HG02642 (cell line): ENCODE measurements around the gene AGPAT2.

Experiments used
- ATAC-seq: cut with Tn5 transposase; IDR thresholded peaks from one replicate; pipeline ENCODE4 v1.9.1; 2021; ENCODE audit warnings: mild to moderate bottlenecking; ENCODE audit not compliant: unreplicated experiment, poor library complexity

The AGPAT2 gene

DNA sequence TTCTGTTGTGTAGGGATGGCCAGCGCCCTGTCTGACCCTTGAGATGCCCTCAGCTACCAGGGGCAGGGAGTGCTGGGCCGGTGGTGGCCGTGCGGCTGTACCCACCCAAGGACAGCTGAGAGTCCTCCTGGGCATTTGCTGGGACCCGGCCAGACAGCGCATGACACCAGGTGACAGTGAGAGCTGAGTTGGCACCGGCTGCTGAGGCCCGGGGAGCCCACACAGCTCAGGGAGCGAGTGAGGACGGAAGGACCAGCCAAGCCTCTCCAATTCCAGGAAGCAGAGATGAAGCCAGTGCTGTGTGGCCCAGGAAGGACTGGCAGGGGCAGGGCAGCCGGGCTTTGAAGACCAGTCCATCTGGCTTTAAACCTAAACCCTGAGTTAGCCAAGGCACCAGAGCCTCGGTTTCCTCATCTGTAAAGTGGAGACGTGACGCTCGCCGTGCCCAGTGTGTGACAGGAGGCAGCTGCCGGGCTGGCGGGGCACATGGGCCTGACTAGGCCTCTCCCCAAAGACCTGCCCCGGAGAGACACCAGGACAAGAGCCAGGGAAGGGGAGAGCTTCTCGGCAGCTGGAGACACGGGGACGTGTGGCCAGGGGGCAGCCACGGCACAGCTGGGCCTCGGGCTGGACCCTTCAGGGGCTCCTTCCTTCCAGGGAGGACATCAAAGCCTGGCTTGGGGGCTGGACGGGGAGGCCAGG is 3.0 kb upstream of the AGPAT2 start:
- no peak for ATAC-seq

DNA sequence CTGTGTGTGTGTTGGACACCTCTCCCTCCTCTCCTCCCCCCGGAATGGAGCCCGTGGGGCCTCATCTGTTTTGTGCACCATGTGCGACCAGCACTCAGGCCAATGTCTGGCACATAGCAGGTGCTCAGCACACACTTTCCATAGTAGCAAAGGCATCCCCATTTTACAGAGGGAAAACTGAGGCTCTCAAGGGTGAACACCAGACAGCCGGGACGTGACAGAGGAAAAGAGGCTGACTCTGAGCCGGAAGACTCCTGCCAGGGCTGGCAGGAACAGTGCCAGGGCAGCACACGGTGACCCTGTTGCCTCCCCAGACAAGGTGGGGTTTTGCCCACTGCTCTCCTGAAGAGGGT is 1.8 kb upstream of the AGPAT2 start:
- ATAC-seq = no peak

DNA sequence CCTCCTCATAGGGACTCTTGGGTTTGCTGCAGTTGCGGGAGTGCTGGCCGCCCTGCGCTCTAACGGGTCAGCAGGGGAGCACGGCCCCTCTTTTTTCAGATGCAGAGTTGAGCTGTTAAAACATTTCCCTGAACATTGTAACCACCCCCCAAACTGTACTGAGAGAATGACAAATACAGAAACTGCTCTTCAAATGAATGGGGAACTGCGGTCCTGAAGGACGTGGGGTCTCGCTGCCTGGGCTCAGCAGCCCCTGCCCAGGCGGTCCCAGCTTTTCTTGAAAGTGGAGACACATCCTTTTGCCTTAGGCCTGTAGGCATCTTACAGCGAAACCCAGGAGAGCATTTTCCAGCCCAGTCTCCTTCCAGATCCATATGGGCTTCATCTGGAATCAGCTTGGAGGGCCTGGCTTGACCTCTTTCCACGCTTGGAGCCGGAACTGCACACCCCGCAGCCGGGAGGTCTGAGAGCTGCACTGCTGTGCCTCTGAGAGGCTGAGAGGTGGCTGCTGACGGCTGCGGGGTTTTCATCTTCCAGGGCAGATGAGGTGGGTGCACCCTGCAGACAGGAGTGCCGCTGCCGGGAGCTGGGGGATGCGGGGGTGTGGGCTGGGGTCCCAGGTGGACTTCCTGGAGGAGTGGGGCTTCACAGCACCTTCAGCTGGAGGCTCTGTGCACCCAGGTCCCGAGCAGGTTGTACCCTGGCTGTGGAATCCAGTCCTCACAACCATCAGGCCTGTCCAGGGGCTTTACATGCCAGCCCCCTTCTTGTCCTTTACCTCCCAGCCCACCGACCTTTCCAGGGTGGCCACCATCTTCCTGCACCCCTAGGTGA is 1.2 kb upstream of the AGPAT2 start:
- ATAC-seq = no peak

GRCh38 chr9:136687721-136688223 is 515 bp upstream of the AGPAT2 start:
- ATAC-seq = peak; percentile 2

DNA sequence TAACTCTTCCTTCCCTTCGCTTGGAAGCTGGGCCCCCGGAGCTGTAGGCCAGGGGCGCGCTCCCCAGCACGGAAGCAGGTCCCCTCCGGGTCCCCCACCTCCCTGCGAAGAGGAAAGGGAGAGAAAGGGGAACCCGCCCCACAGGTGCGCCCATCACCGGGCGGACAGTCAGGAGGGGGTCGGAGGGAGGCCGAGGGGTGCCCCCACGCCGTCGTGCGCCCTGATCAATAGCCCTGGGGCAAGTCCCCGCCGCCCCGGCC is 793 bp downstream of the AGPAT2 start:
- peak; percentile 6 for ATAC-seq

DNA sequence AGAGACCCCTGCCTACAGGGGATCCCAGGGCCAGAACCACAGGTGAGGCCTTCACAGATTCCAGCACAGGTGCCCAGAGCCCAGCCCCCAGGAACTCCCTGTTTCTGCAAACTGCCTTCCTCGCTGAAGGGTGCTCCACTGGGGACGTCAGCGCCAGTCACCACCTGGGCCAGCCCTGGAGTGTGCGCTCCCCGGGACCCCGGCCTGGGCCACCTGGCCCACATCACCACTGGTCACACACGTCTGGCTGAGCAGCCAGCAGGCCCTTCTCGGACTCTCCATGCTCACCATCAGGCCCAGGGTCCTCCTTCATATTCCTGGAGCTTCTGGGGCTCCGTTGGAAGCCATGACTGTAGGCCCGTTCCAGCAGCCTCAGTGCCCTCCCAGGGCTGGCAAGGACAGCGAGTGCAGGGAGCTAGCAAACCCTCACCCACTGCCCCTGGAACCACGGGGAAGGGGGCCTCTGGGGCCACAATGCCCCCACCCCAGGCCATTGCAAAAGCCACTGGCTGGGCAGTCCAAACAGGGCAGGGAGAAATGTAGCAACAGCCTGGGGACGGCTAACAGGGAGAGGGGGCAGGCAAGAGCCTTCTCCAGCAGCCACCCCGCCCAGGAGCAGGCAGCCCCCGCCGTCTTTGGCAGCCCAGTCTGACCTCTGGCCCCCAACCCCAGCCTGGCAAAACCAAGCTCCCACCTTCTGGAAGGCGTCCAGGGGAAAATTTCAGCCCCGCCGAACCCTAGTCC is 1.3 kb downstream of the AGPAT2 start:
- no peak for ATAC-seq

DNA sequence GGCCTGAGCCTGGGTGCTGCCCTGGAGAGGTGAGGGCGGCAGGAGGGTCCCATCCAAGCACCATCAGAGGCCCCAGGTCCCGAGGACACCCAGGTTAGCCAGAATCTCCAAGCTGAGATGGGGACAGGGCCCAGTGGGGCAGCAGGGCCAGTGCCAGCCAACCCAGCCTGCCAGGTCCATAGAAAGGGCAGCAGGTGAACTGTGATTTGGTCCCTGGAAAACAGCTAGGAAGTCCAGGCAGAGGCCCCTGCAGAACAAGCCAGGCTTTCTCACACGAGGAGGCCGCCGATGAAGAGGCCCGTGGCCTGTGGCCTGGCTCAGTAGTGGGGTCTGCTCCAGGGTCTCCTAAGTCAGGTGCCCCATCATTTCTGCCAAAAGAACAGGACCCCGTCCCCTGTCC is 2.0 kb downstream of the AGPAT2 start:
- no peak for ATAC-seq

DNA sequence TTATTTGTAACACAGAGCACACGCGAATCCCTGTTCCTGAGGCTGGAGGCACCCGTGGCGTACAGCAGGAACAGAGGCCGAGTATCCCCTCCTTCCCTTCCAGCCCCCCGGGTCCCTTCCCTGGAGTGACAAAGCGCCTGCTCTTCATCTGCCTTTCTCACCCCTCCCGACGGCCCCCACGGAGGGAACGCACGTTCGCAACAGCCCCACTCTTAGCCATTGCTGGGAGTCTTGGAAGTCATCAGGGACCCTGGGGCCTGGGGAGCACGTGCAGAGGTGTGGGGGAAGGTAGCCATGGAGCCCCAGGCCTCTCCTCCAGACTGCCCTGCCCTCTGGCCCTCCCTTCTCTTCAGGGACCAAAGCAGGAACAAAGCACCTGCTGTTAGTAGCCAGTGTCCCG is 2.5 kb downstream of the AGPAT2 start:
- no peak for ATAC-seq

DNA sequence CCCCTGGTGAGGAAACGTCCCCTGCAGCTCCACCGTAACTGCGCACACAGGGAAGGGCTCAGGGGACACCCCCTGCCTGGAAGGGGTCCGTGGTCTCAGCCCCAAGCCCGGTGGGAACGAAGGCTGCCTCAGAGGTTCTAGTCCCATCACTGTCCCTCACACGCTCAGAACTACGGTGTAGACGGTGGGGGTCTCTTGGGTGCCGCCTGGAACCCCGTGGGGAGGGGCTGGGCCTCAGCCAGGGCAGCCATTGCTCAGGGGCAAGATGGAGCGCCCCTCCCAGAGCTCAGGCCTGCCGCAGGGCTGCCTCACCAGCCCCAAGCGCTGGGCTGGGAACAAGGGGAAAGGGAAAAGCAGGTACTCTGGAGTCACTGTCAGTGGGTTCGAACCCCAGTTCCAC is 2.9 kb downstream of the AGPAT2 start:
- ATAC-seq = no peak

- no peak for ATAC-seq
Observed at GRCh38 chr9:136683755-136684154, 3.5 kb downstream of the AGPAT2 start.

DNA sequence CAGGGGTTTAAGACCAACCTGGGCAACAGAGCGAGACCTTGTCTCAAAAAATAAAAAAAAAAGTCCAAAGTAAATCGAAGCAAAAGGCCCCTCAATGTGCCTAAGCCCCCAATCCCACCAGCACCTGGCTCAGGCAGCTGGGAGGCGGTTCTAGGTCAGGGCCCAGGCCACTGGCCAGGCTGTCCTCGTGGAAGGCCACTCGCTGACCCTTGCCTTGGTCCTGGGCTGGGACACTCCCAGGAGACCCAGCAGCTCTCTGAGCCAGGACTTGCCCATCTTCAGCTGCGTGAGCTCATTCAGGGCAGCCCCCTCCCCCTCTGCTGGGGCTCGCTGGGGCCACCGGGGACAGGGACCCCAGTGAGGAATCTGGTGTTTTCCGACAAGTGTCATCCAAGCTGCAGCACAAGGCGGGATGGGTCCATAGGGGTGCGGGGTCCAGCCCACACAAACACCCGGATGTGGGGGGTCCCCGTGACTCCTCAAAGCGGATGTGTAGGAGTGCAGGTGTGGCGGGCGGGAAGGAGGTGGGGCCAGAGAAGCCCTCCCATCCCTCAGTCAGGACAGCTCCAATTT is 4.0 kb downstream of the AGPAT2 start:
- ATAC-seq = no peak

- no peak for ATAC-seq
Observed at GRCh38 chr9:136682710-136683109, 4.5 kb downstream of the AGPAT2 start.

DNA sequence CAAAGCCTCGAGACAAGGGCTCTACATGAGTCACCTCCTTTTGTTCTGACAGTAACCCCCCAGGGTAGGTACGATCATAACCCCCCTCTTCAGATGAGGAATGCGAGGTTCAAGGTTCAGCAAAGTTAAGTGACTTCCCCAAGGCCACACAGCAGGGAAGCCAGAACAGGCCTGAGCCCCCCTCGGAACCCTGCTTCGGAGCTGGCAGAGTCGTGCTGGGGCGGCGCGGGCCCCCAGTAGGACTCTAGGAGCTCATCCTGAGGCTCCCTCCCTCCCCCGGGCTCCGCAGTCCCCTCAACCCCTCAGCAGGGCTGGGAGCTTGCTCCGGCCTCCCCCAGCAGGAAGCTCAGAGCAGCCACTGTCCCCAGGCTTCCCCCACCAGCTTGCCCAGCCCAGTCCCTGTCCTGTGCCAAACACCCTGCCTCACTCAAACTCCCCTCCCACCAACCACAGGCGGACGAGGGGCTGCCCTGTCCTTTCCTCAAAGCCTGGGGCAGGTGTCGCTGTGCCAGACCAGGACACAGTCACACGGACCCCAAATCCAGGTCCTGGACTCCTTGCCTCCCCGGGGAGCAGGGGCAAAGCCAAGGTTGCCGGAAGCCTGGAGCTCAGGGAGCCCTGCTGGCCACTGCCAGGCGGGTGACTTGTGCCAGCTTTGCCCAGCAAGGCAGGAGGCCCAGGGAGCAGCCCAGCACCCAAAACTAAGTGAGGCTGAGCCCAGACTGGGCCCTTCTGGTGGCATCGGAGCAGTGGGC is 5.1 kb downstream of the AGPAT2 start:
- no peak for ATAC-seq

GRCh38 chr9:136681029-136681428 is 6.2 kb downstream of the AGPAT2 start:
- ATAC-seq = no peak

DNA sequence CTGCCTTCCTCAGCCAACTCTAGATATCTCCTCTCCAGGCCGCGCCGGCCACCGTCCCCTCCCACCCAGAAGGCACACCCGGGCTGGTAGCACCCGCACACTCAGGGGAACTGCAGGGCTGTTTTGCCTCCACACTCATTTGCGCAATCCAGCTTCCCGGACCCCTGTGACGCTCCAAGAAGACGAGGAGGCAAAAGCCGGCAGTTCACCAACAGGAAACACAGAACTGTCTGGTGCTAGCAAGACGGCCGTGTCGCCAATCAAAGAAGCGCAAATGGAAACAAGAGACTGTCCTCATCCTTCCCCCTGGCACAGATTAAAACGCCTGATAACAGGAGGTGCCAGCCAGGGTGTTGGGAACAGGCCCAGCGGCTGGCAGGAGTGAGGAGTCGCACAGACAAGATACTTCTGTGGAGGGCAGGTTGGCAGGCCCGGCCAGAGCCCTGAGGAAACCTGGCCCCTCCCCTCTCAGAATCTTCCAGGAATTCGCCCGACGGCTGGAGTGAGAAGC is 7.8 kb downstream of the AGPAT2 start:
- ATAC-seq = no peak

DNA sequence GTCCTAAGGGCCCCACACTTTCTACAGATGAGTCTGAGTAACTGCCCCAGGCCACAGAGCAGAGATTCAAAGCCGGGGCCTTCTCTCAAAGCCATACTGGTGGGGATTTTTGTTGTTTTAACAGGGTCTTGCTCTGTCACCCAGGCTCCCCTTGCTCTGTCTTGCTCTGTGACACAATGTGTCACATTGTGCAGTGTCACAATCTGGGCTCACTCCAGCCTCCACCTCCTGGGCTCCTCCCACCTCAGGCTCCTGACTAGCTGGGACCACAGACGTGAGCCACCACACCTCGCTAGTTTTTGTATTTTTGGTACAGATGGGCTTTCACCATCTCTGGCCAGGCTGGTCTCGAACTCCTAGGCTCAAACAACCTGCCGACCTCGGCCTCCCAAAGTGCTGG is 8.6 kb downstream of the AGPAT2 start:
- no peak for ATAC-seq

GRCh38 chr9:136678034-136678433 is 9.2 kb downstream of the AGPAT2 start:
- ATAC-seq = no peak

- no peak for ATAC-seq
Observed at GRCh38 chr9:136676920-136677686, 10.2 kb downstream of the AGPAT2 start.

DNA sequence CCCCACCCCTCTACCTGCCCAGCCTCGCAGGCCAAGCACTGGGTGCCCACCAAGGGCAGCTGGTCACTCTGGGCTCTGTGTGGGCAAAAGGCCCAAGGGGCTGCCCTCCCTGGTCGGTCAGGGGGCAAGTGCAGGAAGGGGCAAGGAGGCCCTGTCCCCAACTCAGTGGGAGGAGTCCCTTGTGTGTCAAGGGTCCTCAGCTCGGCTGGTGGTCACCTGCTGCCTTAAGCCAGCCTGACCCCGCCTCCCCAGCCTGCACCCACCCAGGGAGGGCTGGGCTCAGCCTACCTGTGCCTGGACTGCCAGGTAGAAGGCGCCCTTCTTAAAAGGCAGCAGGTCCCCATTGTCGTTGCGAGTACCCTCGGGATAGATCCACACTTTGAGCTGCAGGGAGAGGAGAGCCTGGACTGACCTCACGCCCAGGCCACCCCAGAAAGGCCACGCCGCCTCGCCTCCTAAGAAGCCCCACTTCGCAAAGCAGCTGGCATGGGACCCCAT is 10.9 kb downstream of the AGPAT2 start:
- ATAC-seq = no peak
